ACC112 (cell line): ENCODE data around the gene CAST.
"Not testable (repeated sequence)": the region's sequence is repeated elsewhere in the genome, so short reads cannot be mapped to it uniquely, and the experiment has no call there.

ENCODE experiments used
- H2AFZ ChIP-seq: fragments of 200-600 bp; sonication (generic); one replicate; pipeline ENCODE4 v1.6.0; 2017; ENCODE audit warnings: antibody characterized with exemption, low read length; ENCODE audit not compliant: unreplicated experiment
- H3K27ac ChIP-seq: fragments of 200-600 bp; sonication (generic); 2 replicates; pipeline ENCODE4 v1.5.1; 2014; ENCODE audit warnings: low read depth, mild to moderate bottlenecking, antibody characterized with exemption, low read length, moderate library complexity
- H3K27me3 ChIP-seq: fragments of 200-600 bp; sonication (generic); 2 replicates; pipeline ENCODE4 v1.6.1; 2014; ENCODE audit warnings: mild to moderate bottlenecking, antibody characterized with exemption, low read length, moderate library complexity, mixed read lengths; ENCODE audit not compliant: insufficient read depth
- H3K36me3 ChIP-seq: fragments of 200-600 bp; sonication (generic); 2 replicates; pipeline ENCODE4 v1.6.1; 2016; ENCODE audit warnings: mild to moderate bottlenecking, antibody characterized with exemption, low read length, moderate library complexity, mixed read lengths; ENCODE audit not compliant: insufficient read depth
- H3K4me1 ChIP-seq: fragments of 200-600 bp; sonication (generic); one replicate; pipeline ENCODE4 v1.6.1; 2016; ENCODE audit warnings: low read length, mixed read lengths; ENCODE audit not compliant: insufficient read depth, unreplicated experiment, control insufficient read depth
- H3K4me3 ChIP-seq: fragments of 200-600 bp; sonication (generic); 2 replicates; pipeline ENCODE4 v1.5.1; 2014; ENCODE audit warnings: mild to moderate bottlenecking, low read depth, low read length
- H3K79me2 ChIP-seq: fragments of 200-600 bp; sonication (generic); one replicate; pipeline ENCODE4 v1.6.0; 2016; ENCODE audit warnings: low read length; ENCODE audit not compliant: control insufficient read depth, unreplicated experiment, insufficient read depth

Gene CAST

GRCh38 chr5:96794757-96795156, 132.6 kb downstream of the CAST start:
- Histone ChIP-seq H3K4me1 (peaks cover 15% of the 10 kb centered on the region), H3K79me2 (no peaks in the 10 kb centered on the region), H3K27ac (no peak overlapping the region), H3K4me3 (no peak overlapping the region), H3K27me3 (no peaks in the 10 kb centered on the region), H3K36me3 (peaks cover 41% of the 10 kb centered on the region), H2AFZ (no peak overlapping the region)

GRCh38 chr5:96795626-96796025, 133.4 kb downstream of the CAST start:
- H3K36me3 ChIP-seq = peaks cover 41% of the 10 kb centered on the region
- H3K27me3 ChIP-seq = no peaks in the 10 kb centered on the region
- no peaks in the 10 kb centered on the region for H3K79me2 ChIP-seq
- no peak overlapping the region for H3K27ac ChIP-seq
- no peak overlapping the region for H2AFZ ChIP-seq
- peaks cover 14% of the 10 kb centered on the region for H3K4me1 ChIP-seq
- no peak overlapping the region for H3K4me3 ChIP-seq

- Histone ChIP-seq H3K79me2 (no peaks in the 10 kb centered on the region), H3K36me3 (peaks cover 41% of the 10 kb centered on the region), H3K4me3 (no peak overlapping the region), H3K27ac (no peak overlapping the region), H3K4me1 (peaks cover 5% of the 10 kb centered on the region), H2AFZ (no peak overlapping the region), H3K27me3 (no peaks in the 10 kb centered on the region)
These were observed 134.3 kb downstream of the CAST start for GRCh38 chr5:96796434-96796833.

GRCh38 chr5:96801718-96802117, 139.5 kb downstream of the CAST start:
- not testable (repeated sequence) for H3K27me3 ChIP-seq, H2AFZ ChIP-seq, H3K36me3 ChIP-seq, H3K4me3 ChIP-seq, H3K4me1 ChIP-seq, H3K27ac ChIP-seq
- H3K79me2 ChIP-seq = peaks cover 16% of the 10 kb centered on the region

- H3K79me2 ChIP-seq = peaks cover 20% of the 10 kb centered on the region
- H3K4me1 ChIP-seq = peaks cover 6% of the 10 kb centered on the region
- peak overlapping the region; percentile 79 for H3K27ac ChIP-seq
- peak overlapping the region; percentile 55 for H2AFZ ChIP-seq
- H3K27me3 ChIP-seq = no peaks in the 10 kb centered on the region
- peak overlapping the region; percentile 84 for H3K4me3 ChIP-seq
- no peaks in the 10 kb centered on the region for H3K36me3 ChIP-seq
These were observed 145.0 kb downstream of the CAST start for GRCh38 chr5:96807075-96807654.

GRCh38 chr5:96808541-96808828, 146.3 kb downstream of the CAST start:
- Histone ChIP-seq H3K27me3 (no peaks in the 10 kb centered on the region), H3K79me2 (peaks cover 20% of the 10 kb centered on the region), H3K4me3 (peak overlapping the region; percentile 84), H3K27ac (peak overlapping the region; percentile 31; the same call in 1 of the 2 replicates), H2AFZ (peak overlapping the region; percentile 86), H3K36me3 (no peaks in the 10 kb centered on the region), H3K4me1 (peaks cover 6% of the 10 kb centered on the region)

GRCh38 chr5:96808868-96809558, 146.8 kb downstream of the CAST start:
- Histone ChIP-seq H3K27me3 (no peaks in the 10 kb centered on the region), H3K27ac (peak overlapping the region; percentile 31; the same call in 1 of the 2 replicates), H3K36me3 (no peaks in the 10 kb centered on the region), H2AFZ (peak overlapping the region; percentile 86), H3K79me2 (peaks cover 20% of the 10 kb centered on the region), H3K4me1 (peaks cover 6% of the 10 kb centered on the region), H3K4me3 (peak overlapping the region; percentile 84)

- Histone ChIP-seq H3K4me3 (no peak overlapping the region), H3K79me2 (peaks cover 18% of the 10 kb centered on the region), H2AFZ (no peak overlapping the region), H3K27ac (no peak overlapping the region), H3K27me3 (no peaks in the 10 kb centered on the region), H3K4me1 (peaks cover 6% of the 10 kb centered on the region), H3K36me3 (no peaks in the 10 kb centered on the region)
These were observed 147.7 kb downstream of the CAST start for GRCh38 chr5:96809921-96810320.

GRCh38 chr5:96812851-96813250, 150.7 kb downstream of the CAST start:
- no peak overlapping the region for H2AFZ ChIP-seq
- no peaks in the 10 kb centered on the region for H3K79me2 ChIP-seq
- no peak overlapping the region for H3K27ac ChIP-seq
- H3K27me3 ChIP-seq = no peaks in the 10 kb centered on the region
- no peak overlapping the region for H3K4me3 ChIP-seq
- H3K4me1 ChIP-seq = no peaks in the 10 kb centered on the region
- no peaks in the 10 kb centered on the region for H3K36me3 ChIP-seq

- no peaks in the 10 kb centered on the region for H3K79me2 ChIP-seq
- H3K27ac ChIP-seq = no peak overlapping the region
- H2AFZ ChIP-seq = no peak overlapping the region
- no peaks in the 10 kb centered on the region for H3K36me3 ChIP-seq
- no peaks in the 10 kb centered on the region for H3K27me3 ChIP-seq
- H3K4me1 ChIP-seq = no peaks in the 10 kb centered on the region
- H3K4me3 ChIP-seq = no peak overlapping the region
These were observed 151.9 kb downstream of the CAST start for GRCh38 chr5:96814041-96814440.

GRCh38 chr5:96816411-96816939, 154.3 kb downstream of the CAST start:
- Histone ChIP-seq H3K79me2 (no peaks in the 10 kb centered on the region), H3K27me3 (no peaks in the 10 kb centered on the region), H3K4me3 (no peak overlapping the region), H3K4me1 (peaks cover 8% of the 10 kb centered on the region), H2AFZ (no peak overlapping the region), H3K36me3 (no peaks in the 10 kb centered on the region), H3K27ac (no peak overlapping the region)
